NCI-H2107 treated with DMSO at 0.1 percent for 48 hours (cell line): ENCODE results near the gene OAS1.
A peak's percentile ranks its signal among the peaks of the same experiment; 100 is the strongest.
"Not testable (repeated sequence)": the region's sequence is repeated elsewhere in the genome, so short reads cannot be mapped to it uniquely, and the experiment has no call there.

Source experiments
- DNase-seq: peaks from one replicate; lab custom pipeline; 2025; ENCODE audit not compliant: unreplicated experiment; lab: John Stamatoyannopoulos, UW

The OAS1 gene

GRCh38 chr12:112900298-112901145, 6.2 kb upstream of the OAS1 start:
- peak; percentile 39 for DNase-seq

GRCh38 chr12:112901271-112901670, 5.5 kb upstream of the OAS1 start:
- no peak for DNase-seq

GRCh38 chr12:112904571-112904970, 2.2 kb upstream of the OAS1 start:
- no peak for DNase-seq

GRCh38 chr12:112905451-112906089, 1.2 kb upstream of the OAS1 start:
- no peak for DNase-seq

GRCh38 chr12:112907415-112908157, 824 bp downstream of the OAS1 start:
- DNase-seq, result no peak

GRCh38 chr12:112908548-112908947, 1.8 kb downstream of the OAS1 start:
- no peak for DNase-seq

GRCh38 chr12:112909693-112910092, 2.9 kb downstream of the OAS1 start:
- no peak for DNase-seq

GRCh38 chr12:112913038-112913688, 6.4 kb downstream of the OAS1 start:
- DNase-seq, result no peak

GRCh38 chr12:112913888-112914287, 7.1 kb downstream of the OAS1 start:
- DNase-seq, result not testable (repeated sequence)

- peak; percentile 8 for DNase-seq
These were observed 9.5 kb downstream of the OAS1 start for GRCh38 chr12:112916270-112916669.

- no peak for DNase-seq
These were observed 12.4 kb downstream of the OAS1 start for GRCh38 chr12:112919121-112919520.

GRCh38 chr12:112924986-112925385, 18.2 kb downstream of the OAS1 start:
- no peak for DNase-seq

- not testable (repeated sequence) for DNase-seq
These were observed 19.8 kb downstream of the OAS1 start for GRCh38 chr12:112926416-112927033.

- DNase-seq, result no peak
These were observed 20.7 kb downstream of the OAS1 start for GRCh38 chr12:112927475-112927874.

- no peak for DNase-seq
These were observed 21.2 kb downstream of the OAS1 start for GRCh38 chr12:112927925-112928324.

GRCh38 chr12:112928978-112929377, 22.2 kb downstream of the OAS1 start:
- DNase-seq, result no peak

- DNase-seq, result no peak
These were observed 23.0 kb downstream of the OAS1 start for GRCh38 chr12:112929715-112930114.

- DNase-seq, result no peak
These were observed 23.6 kb downstream of the OAS1 start for GRCh38 chr12:112930350-112930749.

- no peak for DNase-seq
These were observed 25.8 kb downstream of the OAS1 start for GRCh38 chr12:112932485-112933128.

GRCh38 chr12:112933129-112933505, 26.4 kb downstream of the OAS1 start:
- DNase-seq, result no peak
